ENCODE results near the gene KLK14.

DNA sequence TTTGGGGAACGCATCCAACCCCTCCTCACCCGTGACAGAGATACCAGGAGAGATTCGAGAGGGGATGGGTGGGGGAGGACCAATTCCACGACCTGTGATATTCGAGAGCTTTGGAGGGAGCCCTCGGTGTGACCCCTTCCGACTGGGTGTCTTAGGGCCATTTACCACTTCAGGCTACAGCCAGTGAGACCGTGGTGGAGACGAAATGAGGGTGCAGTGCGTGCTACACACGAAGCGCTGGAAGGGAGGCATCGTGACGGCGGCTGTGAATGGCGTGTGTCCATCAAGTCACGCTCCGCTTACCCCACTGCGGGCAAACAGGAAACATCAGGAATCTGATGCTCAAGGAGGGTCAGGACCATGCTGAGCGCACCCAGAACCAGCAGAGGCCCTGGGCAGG lies 15.1 kb upstream of the KLK14 start:
- TF ChIP-seq POLR2AphosphoS5 (IDR thresholded peaks at IDR 0.05; ENCODE audit: low read depth, low read length) (no peak), SP1 (IDR thresholded peaks at IDR 0.05; ENCODE audit: low read depth) (no peak), RAD21 (IDR thresholded peaks at IDR 0.05; ENCODE audit: low read depth) (no peak), ZNF274 (IDR thresholded peaks at IDR 0.05; ENCODE audit: low read depth, low read length) (no peak), POLR2A (IDR thresholded peaks at IDR 0.05; ENCODE audit: borderline replicate concordance, extremely low read depth, insufficient read depth, insufficient read length) (no peak), EZH2phosphoT487 (IDR thresholded peaks at IDR 0.05; ENCODE audit: borderline replicate concordance) (no peak), SIN3A (IDR thresholded peaks at IDR 0.05; ENCODE audit: low read depth) (no peak), SRF (IDR thresholded peaks at IDR 0.05; ENCODE audit: low read depth) (no peak)
- TF ChIP-seq, protein P1, sequence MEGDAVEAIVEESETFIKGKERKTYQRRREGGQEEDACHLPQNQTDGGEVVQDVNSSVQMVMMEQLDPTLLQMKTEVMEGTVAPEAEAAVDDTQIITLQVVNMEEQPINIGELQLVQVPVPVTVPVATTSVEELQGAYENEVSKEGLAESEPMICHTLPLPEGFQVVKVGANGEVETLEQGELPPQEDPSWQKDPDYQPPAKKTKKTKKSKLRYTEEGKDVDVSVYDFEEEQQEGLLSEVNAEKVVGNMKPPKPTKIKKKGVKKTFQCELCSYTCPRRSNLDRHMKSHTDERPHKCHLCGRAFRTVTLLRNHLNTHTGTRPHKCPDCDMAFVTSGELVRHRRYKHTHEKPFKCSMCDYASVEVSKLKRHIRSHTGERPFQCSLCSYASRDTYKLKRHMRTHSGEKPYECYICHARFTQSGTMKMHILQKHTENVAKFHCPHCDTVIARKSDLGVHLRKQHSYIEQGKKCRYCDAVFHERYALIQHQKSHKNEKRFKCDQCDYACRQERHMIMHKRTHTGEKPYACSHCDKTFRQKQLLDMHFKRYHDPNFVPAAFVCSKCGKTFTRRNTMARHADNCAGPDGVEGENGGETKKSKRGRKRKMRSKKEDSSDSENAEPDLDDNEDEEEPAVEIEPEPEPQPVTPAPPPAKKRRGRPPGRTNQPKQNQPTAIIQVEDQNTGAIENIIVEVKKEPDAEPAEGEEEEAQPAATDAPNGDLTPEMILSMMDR (IDR thresholded peaks at IDR 0.05 in 2 of 3, conservative IDR thresholded peaks at IDR 0.05 in 1 of 3; ENCODE audit: borderline replicate concordance in 1 of 3, insufficient read depth in 1 of 3, low read depth in 2 of 3, low read length in 2 of 3), result no peak
- TF ChIP-seq, protein P2, sequence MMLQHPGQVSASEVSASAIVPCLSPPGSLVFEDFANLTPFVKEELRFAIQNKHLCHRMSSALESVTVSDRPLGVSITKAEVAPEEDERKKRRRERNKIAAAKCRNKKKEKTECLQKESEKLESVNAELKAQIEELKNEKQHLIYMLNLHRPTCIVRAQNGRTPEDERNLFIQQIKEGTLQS (IDR thresholded peaks at IDR 0.05), result no peak
- TF ChIP-seq, protein P3, sequence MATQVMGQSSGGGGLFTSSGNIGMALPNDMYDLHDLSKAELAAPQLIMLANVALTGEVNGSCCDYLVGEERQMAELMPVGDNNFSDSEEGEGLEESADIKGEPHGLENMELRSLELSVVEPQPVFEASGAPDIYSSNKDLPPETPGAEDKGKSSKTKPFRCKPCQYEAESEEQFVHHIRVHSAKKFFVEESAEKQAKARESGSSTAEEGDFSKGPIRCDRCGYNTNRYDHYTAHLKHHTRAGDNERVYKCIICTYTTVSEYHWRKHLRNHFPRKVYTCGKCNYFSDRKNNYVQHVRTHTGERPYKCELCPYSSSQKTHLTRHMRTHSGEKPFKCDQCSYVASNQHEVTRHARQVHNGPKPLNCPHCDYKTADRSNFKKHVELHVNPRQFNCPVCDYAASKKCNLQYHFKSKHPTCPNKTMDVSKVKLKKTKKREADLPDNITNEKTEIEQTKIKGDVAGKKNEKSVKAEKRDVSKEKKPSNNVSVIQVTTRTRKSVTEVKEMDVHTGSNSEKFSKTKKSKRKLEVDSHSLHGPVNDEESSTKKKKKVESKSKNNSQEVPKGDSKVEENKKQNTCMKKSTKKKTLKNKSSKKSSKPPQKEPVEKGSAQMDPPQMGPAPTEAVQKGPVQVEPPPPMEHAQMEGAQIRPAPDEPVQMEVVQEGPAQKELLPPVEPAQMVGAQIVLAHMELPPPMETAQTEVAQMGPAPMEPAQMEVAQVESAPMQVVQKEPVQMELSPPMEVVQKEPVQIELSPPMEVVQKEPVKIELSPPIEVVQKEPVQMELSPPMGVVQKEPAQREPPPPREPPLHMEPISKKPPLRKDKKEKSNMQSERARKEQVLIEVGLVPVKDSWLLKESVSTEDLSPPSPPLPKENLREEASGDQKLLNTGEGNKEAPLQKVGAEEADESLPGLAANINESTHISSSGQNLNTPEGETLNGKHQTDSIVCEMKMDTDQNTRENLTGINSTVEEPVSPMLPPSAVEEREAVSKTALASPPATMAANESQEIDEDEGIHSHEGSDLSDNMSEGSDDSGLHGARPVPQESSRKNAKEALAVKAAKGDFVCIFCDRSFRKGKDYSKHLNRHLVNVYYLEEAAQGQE (IDR thresholded peaks at IDR 0.05; ENCODE audit: low read depth), result no peak

Measured in HCT116 (cell line).